ENCODE results near the gene CACNA2D2.

DNA sequence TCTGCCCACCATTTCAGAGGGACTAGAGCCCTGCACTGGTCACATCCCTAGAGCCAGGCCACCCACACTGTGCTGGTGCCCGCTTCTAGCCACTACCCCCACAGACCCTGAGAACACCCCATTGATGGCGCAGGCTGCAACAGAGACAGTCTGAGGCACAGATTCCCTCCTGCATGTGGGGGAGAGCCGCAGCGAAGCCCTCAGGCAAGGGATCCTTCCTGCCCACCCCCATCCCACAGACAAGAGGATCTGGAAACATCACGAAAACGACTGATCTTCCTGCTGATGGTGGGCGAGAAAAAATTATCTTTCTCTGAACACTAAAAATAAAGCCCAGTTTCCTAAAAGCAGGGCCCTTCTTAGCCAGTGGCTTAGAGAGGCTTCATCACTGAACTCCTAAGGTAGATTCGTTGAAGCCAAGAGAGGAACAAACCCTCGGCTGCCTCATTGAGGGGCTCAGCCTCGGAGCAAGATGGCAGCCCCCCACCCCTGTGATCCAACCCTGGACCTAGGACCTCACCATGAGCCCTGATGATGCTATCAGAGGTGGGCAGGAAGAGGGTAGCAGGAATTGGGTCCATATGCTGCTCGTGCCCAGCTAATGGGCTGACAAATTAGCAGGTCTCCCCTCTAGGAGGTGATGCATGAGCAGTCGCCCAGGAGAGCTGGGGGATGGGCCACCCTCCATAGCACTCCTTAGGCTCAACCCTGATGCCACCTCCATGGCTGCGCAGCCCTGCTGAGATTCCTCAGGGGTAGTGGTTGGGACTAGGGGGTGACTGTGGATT lies 54.5 kb downstream of the CACNA2D2 start:
- TF ChIP-seq EZH2 (IDR thresholded peaks at IDR 0.05; ENCODE audit: borderline replicate concordance, low read depth, low read length, severe bottlenecking) (no peak), CTCF (IDR thresholded peaks at IDR 0.05; ENCODE audit: borderline replicate concordance, extremely low read depth, low read length, poor library complexity, severe bottlenecking) (no peak)

Measured in DND-41 (cell line).